Measurements from ENCODE around the gene CARNS1.

CARNS1 gene, protein sequence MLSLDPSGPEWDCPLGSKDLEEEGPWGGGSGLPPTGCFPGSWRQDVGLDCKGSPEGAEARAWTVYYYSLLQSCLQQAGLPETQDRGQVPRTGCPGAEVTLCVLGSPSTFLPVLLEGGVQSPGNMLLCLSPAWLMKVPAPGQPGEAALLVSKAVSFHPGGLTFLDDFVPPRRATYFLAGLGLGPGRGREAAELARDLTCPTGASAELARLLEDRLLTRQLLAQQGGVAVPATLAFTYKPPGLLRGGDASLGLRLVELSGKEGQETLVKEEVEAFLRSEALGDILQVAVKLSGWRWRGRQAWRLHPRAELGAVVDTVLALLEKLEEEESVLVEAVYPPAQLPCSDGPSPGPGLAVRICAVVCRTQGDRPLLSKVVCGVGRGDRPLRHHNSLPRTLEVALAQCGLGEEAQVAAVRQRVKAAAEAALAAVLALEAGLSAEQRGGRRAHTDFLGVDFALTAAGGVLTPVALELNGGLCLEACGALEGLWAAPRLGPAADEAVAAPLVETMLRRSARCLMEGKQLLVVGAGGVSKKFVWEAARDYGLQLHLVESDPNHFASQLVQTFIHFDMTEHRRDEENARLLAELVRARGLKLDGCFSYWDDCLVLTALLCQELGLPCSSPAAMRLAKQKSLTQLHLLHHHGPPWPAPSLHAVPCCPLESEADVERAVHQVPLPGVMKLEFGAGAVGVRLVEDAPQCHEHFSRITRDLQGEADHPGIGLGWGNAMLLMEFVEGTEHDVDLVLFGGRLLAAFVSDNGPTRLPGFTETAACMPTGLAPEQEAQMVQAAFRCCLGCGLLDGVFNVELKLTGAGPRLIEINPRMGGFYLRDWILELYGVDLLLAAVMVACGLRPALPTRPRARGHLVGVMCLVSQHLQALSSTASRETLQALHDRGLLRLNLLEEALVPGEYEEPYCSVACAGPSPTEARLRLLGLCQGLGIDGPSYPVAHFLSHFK

DNA sequence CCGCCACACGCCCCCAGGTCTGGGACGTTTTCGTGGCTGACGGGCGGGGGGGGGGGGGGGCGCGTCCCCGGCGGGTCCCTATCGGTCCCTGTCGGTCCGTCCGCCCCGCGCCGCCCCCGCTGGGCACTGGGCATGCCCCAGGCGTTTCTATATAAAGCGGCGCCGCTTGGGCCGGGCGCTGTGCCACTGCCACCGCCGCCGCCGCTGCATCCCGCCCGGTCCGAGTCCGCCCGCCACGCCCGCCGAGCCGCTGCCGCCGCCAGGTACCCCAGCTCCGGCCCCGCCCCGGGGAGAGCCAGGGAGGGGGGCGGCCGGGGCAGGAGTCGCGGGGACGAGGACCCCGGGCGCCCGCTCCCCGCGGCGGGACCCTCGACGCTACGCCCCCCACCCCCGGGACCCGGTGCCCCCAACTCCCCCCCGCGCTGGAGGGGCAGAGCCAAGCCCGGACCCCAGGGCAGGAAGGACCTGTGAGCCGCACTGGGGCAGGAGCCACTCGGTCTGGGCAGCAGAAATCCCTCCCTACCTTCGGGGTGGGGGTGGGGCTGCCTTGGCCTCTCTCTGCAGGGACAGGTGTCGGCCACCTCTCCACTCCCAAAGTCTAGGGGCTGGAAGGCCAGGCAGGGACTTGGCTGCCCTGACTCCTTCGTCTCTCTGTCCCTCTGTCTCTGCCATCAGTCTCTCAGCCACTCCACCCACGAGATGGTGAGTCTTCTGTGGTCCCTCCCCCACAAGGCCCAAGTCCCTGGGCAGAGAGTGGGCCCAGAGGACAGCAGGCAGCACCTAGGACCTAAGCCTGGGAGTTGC is at the start of gene CARNS1:
CARNS1 (plus strand) TSS at position 178 of the 804 bp plus-strand sequence; CDS start at position 700, 522 bp downstream.
- no peak for DNase-seq (ENCODE audit: low spot score)

DNA sequence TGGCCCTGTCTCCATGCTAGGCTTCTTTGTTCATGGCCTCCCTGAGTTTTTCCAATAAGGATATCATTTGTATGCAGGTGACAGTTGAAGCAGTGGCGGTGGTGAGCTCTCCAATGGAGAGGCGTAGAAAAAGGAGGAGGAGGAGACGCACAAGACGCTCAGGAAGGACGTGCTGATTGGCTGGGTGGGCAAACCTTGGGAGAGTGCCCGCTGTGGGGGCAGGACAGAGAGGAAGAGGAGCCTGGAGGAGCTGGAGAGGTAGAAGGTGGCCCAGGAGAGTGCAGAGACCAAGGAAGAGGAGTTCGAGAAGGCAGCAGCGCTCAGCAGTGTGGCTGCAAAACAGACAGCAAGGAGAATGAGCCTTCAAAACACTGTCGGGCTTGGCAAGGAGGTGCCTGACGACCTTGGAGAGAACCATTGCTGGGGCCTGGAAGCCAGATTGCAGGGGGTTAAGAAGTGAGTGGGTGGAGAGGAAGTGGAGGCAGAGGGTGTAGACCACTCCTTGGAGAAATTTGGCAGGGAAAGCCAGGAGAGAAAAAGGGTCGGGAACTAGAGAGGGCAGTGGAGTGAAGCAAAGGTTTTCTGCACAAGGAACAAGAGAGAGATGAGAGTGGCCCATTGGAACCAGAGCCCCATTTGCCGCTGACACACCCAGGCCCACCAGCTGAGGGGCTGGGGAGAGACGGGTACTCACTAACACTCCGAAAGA is 49.6 kb upstream of the CARNS1 start:
- no peak for DNase-seq (ENCODE audit: low spot score)

DNA sequence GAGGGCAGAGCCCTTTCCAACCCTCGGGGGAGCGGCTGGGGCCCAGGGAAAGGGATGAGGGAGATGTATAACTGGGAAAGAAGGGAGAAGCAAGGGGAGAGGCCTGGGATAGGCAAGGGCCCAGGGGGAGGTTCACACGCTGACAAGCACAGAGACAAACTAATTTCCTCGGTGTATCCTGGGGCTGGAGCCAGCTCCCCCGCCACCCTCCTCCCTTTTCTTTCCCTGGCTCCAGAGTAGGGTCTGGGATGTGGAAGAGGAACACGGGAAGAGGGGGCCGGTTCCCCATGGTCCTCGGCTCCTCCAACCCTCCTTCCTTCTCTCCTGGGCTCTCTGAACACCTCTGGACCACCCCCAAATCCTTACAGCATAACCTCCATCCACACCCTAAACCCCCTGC is 48.9 kb upstream of the CARNS1 start:
- no peak for DNase-seq (ENCODE audit: low spot score)

DNA sequence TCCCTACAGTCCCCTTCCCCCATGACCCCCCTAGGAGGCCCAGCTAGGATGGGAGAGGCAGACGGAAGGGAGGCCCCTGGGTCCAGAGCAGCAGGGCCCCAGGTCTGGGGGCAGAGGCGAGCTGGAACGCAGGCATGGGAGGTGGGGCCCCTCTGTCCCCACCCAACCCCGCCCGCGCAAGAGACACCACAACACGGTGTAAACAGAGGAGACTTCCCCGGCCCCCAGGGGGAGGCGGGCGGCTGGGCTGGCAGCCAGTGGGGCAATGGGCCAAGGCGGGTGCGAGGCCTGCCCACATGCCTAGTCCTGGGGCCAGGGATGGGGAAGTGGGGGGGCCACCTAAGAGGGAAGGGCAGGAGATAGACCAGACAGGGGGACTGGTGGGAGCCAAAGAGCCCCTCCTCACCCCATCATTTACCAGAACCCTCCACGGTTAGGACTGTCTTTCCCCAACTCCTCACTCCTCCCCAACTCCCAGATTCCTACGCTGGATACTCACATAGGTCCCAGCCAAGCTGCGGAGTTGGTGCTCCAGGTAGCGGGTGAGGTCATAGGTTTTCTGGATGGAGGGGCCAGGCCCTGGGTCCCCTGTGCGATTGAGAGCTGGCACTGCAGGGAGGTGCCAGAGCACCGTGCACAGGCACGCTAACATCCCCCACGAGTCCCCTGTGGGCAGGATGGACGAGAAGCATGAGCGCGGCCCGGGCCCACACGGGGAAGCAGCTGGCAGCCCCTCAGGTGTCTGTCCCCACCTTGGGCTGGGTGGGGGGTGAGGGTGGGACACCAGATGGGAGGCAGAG is 48.3 kb upstream of the CARNS1 start:
- DNase-seq (ENCODE audit: low spot score), result no peak

DNA sequence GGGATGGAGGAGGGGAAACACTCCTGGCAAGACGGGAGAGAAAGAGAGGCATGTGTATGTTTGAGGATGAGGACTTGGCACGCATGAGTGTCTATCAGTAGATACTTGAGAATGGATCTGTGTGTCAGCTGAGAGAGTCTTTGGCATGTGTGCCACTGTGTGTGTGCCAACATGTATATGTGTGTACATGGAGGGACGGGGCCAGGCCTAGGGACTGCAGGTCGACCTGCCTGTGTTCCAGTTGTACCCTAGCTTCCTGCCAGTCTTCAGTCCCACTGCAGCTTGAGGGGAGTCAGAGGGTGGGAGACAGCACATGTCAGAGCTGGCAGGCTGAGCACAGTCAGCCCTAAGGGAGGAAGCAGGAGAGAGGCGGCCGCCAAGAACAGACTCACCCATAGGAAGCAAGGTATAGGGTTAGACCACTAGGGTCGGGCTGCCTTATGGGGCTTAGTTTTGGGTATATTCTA is 47.7 kb upstream of the CARNS1 start:
- DNase-seq (ENCODE audit: low spot score), result no peak

DNA sequence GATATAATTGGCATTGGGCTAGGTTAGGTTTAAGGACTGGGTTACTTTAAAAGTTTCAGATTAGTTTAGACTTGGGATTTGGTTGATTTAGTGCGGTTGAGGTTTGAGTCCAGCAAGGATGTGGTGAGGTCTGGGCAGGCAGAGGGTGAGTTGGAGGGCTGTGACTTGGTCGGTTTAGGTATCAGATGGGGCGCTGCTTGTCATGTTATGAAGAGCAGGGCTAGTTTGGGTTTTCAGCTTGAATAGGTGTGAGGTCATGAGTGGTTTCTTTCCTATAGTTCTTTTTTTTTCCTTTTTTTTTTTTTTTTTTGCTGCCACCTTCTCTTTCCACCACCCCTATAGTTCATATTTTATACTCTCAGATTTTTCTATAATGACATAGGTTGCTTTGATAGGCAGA is 46.9 kb upstream of the CARNS1 start:
- DNase-seq (ENCODE audit: low spot score), result no peak

DNA sequence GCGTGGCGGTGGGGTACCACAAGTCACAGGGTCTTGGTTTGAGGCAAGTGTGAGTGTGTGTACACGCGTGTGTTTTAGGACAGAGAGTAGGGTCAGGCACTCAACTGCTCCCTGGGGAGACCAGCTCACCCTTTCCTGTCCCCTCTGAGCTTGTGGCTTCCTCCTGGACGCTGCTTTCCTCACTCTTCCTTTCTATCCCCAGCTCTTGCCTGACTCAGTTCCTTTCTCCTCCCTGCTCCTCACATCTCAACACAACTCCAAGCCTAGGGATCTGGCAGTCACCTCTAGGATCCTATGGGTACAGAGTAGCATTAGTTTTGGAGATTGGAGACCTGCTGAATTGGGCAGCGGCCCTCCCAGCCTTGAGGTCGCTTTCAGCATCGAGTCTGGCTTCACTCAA is 46.2 kb upstream of the CARNS1 start:
- DNase-seq (ENCODE audit: low spot score), result no peak

DNA sequence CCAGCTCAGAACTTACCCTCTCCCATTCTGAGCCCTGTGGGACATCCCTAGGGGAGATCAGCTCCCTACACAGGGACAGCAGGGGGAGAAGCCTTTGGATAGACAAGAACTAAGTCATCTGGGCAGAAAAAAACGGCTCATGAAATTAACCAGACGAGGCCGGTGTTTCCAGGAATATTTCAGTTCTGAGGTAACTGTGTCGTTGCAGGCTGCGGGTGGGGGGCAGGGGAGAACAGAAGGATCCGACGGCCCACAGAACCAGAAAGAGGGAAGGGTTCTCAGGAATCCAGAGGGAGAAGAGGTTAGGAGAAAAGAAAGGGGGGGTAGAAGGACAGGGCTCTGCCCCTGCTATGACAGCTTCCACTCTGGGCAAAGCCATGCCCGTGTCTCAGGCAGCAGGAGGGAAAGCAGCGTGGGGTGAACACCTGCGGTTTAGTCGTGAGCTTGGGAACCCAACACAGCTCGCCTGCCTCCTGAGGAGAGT is 45.6 kb upstream of the CARNS1 start:
- no peak for DNase-seq (ENCODE audit: low spot score)

DNA sequence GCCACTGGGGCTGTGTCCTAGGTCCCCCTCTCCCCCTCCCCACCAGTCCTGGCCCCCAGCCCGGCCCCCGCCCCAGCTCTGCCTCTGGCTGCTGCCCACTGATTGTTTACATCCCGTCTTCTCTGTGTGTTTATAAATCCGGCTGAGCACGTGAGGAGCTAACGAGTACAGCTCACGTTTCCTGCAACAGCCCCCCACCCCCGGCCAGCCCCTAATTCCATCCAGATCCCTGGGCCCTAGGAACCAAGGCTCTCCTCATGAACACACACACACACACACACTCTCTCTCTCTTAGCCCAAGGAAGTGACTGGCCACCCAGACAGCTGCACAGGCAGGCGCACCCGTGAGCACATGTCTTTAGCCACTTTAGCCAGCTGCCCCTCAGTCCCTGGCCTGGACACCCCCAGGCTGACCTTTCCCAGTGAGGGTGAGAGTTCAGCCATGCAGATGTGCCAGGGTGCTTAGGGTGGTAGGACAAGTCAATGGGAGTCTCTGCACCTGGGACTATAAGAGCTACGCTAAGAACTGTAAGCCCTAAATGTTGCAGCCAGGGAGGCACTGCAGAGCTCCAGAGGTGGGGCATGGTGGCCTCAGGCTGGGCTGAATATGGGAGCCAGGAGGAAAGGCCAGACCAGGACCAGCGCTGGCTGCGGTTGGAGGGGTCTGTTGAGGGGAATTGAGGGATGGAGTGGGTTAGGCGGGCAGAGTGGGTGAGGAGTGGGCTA is 45.0 kb upstream of the CARNS1 start:
- DNase-seq (ENCODE audit: low spot score), result no peak

DNA sequence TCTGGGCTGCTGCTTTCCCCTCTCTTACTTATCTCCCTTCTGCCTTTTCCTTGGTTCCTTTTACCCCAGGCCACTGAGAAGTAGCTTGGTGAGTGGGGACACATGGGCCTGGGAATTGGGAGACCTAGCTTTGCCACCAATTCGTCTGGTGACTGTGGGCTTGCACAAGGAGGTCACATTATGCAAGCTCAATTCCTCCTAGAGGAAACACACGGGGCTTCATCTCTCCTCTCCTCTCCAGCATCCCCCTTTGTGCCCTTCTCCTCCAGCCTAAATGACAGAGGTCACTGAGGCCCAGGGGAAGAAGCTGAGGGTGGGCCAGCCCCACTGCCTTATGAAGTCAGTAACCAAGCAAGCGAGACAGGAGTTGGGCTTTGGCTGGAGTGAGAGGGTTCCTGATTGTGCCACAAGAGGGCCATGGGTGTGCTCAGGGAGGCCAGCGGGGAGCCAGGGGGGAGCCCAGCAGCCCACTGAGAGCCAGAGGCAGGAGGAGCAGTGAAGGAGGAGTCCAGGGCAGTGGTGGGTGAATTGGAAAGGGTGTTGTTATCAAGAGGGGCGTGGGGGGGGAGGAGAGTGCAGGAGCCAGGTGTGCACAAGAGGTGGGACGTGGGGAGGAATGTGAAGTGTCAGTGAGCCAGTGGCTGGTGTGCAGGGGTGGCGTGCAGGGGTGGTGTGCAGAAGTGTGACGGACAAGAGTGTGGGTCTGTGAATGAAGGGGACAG is 44.1 kb upstream of the CARNS1 start:
- DNase-seq (ENCODE audit: low spot score), result peak; percentile 71

DNA sequence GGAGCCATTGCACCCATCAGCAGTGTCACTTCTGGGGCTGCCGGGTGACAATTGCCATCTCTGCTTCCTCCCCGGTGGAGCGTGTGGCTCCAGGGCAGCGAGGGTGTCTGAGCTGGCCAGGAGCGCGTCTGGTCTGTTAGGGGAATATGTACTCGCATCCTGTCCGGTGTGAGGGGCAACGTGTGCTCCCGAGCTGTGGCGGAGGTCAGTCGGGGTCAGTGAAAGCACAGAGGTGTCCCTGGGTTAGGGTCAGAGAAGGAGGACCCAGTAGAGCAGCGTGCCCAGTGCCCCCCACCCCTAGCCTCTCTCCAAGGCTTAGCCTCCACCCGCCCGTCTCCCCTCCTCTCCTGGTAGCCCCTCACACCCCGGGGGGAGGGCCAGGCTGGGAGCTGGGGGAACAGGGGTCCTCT is 43.6 kb upstream of the CARNS1 start:
- DNase-seq (ENCODE audit: low spot score), result no peak

DNA sequence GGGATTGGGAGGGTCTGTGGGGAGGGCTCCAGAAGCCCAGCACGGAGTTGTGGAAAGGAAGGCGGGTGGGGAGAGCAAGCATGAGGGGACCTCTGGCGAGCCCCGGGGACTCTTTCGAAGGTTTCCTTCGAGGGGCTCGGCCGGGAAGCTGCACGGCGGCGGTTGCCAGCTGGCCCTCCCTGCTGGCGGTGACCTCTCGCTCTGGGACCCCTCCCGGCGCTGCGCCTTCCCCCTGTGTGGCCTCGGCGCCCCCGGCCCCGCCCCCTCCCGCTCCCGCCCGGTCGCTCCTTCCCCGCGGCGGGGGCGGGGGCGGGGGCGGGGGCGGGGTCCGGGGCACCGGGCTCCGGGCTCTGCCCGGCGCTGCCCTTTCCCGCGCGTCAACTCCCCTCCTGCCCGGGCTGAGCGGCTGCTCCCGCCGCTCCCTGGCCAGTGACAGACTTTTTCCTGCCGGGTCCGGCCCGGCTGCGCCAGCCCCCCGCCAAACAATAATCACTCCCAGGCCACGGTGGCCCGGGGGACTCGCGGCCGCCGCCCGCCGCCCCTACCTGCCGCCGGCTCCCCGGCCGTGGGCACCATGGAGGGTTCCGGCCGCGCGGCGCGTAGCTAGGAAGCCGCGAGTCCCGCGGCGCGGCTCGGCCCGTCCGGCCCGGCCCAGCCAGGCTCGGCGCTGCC is 43.0 kb upstream of the CARNS1 start:
- DNase-seq (ENCODE audit: low spot score), result peak; percentile 77

DNA sequence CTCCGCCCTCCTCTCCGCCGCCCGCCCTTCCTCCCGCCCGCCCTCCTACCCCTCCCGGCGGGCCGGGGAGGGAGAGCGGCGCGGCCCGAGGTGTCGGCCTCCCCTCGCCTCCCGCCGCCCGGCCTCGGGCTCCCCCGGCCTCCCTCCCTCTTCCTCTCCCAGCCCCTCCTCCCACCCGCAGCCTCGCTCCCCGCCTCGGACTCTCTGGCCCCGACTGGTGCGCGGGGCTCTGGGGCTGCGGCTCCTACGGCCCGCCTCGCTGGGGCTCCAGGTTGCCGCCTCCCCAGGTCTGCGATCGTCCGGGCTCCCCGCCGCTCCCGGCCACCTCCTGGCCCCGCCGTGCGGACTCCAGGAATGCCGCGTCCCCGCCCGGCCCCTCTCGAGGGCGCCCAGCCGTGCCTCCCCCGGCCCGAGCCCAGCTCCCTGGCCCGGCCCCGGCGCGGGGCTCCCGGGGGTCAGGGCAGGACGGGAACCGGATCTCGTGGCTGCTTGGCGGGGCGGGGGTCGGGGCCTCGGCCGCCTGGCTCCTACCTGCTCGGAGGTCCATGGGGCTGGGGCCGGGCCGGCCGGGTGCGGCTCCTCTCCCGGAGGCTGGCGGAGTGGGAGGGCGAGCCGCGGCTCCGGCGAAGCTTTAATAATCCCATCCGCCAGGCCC is 42.4 kb upstream of the CARNS1 start, which contains the start of gene CLCF1:
CLCF1 (minus strand) TSS at position 606 of the 655 bp plus-strand sequence; CDS start at position 547, 59 bp downstream.
- peak; percentile 82 for DNase-seq (ENCODE audit: low spot score)

DNA sequence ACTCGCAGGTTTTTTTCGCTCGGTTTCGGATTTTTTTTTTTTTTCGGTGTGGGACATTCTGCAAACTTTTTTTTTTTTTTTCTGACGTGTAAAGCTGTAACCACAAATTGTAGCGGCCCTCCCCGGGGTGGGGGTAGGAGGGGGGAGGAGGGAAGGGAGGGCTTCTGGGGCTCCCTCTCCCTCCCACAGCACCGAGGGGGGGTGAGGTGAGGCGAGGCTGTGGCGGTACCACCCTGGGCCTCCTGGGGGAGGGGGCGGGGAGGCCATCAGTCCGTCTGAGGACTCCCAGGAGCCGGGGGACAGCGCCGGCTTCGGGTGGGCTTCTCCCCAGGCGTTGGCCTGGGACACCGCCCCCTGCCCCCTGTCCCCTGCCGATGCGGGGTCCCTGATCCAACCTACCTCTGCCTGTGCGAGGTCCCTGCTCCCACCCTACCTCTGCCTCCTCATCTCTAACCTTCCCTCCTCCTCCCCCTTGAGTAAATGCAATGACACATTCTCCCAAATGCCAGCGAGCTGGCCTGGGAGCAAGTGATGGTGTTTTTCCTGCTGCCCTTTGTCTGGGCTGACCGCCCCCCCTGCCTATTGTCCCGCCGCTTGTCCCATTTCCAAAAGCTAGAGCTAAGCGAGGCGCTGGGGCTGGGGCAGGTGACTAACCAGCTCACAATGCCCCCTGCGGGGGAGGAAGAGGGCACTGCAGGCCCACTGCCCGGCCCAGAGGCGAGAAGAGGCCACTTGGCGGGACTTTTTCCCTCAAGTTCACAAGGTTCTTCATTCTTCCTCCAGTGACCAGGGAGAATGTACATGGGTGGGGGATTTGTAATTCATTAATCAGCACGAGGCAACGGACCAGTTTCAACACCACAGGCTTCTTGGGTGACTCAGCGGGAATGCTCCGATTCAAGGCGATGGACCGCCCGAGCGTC is 41.6 kb upstream of the CARNS1 start:
- DNase-seq (ENCODE audit: low spot score), result peak; percentile 79

DNA sequence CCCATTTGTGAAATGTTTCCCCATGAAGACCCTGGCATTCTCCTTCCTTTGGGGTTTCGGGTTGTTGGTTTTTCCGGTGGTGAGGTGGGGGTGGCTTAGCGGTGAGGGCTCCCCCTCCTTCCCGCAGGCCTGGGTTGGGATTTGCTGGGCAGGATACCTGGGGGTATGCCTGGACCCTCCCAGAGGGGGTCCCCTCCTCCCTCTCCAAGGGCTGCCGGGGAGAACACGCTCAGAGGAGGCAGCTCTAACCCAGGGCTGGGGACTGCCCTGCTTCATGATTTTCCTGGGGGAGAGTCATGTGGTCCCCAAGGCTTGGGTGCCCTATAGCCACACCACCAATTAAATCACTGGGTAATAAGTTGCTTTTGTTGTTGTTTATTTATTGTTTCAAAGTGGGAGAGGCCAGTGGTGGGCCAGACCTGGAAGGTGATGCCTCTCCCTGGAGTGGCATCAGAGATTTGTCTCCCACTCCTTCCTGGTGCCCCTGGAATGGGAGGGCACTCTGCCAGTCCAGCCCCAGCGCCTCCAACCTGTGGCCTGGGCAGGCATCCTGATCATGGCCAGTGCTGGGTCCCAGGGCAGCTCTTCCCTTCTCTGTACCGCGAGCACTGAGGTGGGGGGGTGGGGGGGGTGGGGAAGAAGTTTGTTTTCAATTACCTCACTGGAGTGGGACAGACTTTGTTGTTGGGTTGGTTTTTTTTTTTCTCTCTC is 40.8 kb upstream of the CARNS1 start:
- DNase-seq (ENCODE audit: low spot score), result no peak
